Activated CD4-positive, alpha-beta memory T cell treated with anti-CD3 and anti-CD28 coated beads, Interleukin-2, amount 10 ng/mL, durations not matched to agents 7 days and 5 days (primary cell): ENCODE measurements around the gene PEAR1. TPM values are rescaled to one million over a fixed set of nuclear protein-coding genes. Genes with fewer than 3 reads are reported as not detected.

Experiments used
- CTCF ChIA-PET: fragments of 350-600 bp; sonication (Branson Sonifier 250); formaldehyde crosslinking; loops from one replicate; lab custom pipeline; 2021; ENCODE audit warnings: antibody characterized with exemption, inconsistent platforms; lab: Charles Lee
- POLR2A ChIA-PET: fragments of 350-600 bp; sonication (Branson Sonifier 250); formaldehyde crosslinking; loops from one replicate; lab custom pipeline; 2021; ENCODE audit warnings: antibody characterized with exemption; lab: Charles Lee
- DNase-seq: peaks from one replicate; pipeline ENCODE4 v3.0.0-alpha.2; 2020
- H3K27ac Mint-ChIP-seq: one replicate; pipeline ENCODE4 v1.8.0; 2021; ENCODE audit warnings: mild to moderate bottlenecking, mixed read lengths
- H3K27me3 Mint-ChIP-seq: one replicate; pipeline ENCODE4 v1.8.0; 2021; ENCODE audit warnings: mixed read lengths
- H3K36me3 Mint-ChIP-seq: one replicate; pipeline ENCODE4 v1.8.0; 2021; ENCODE audit warnings: low read depth, mixed read lengths
- H3K4me1 Mint-ChIP-seq: one replicate; pipeline ENCODE4 v1.8.0; 2021; ENCODE audit warnings: mixed read lengths
- H3K4me3 Mint-ChIP-seq: one replicate; pipeline ENCODE4 v1.8.0; 2021; ENCODE audit warnings: mild to moderate bottlenecking, mixed read lengths
- H3K9me3 Mint-ChIP-seq: one replicate; pipeline ENCODE4 v1.8.0; 2021; ENCODE audit warnings: mixed read lengths
- total RNA-seq, 2 experiments: library from RNA; stranded (reverse); gene quantifications; one replicate each; pipeline ENCODE4 v1.2.3, GENCODE V29; 2021

The PEAR1 gene
- total RNA-seq, 2 experiments from 2014 or later, result 0.05 TPM; not detected in 1

GRCh38 chr1:156860628-156861423 is 32.7 kb upstream of the PEAR1 start, which contains the start of gene NTRK1:
NTRK1 (plus strand) TSS chr1:156860865; CDS start chr1:156860935, 70 bp downstream.
- ChIA-PET POLR2A (interaction anchor here (1.0 to 4.9 kb wide), 13 partner anchors 12 to 133 kb away, joined by 3 to 52 read pairs (median 9); partner anchors contain the start of genes HDGF, ISG20L2, METTL25B and PRCC), CTCF (interaction anchor here (0.5 to 8.3 kb wide), 28 partner anchors 8 to 200 kb away, joined by 3 to 238 read pairs (median 7); partner anchors contain the start of genes CRABP2, HDGF, ISG20L2 and METTL25B)
- Mint-ChIP-seq H3K4me1 (peaks cover 59% of the 10 kb centered on the region), H3K36me3 (no peaks in the 10 kb centered on the region), H3K27ac (no peak within 1 kb of the TSS), H3K4me3 (peak within 1 kb of the TSS; percentile 74), H3K27me3 (peaks cover 71% of the 10 kb centered on the region), H3K9me3 (no peaks in the 10 kb centered on the region)
- DNase-seq, result peak; percentile 64

- H3K4me3 Mint-ChIP-seq, result no peak overlapping the region
- H3K27ac Mint-ChIP-seq, result no peak overlapping the region
- CTCF ChIA-PET, result interaction anchor here (0.9 to 8.3 kb wide), 7 partner anchors 26 to 135 kb away, joined by 4 to 238 read pairs (median 73); partner anchors contain the start of genes ISG20L2, METTL25B and PRCC
- H3K9me3 Mint-ChIP-seq, result no peaks in the 10 kb centered on the region
- no peak for DNase-seq
- POLR2A ChIA-PET, result interaction anchor here (1.1 to 4.9 kb wide), 5 partner anchors 18 to 135 kb away, joined by 3 to 52 read pairs (median 8); partner anchors contain the start of genes ISG20L2 and METTL25B
- no peaks in the 10 kb centered on the region for H3K36me3 Mint-ChIP-seq
- H3K4me1 Mint-ChIP-seq, result peaks cover 72% of the 10 kb centered on the region
- H3K27me3 Mint-ChIP-seq, result peaks cover 56% of the 10 kb centered on the region
These were observed 30.9 kb upstream of the PEAR1 start for GRCh38 chr1:156862584-156862983.

GRCh38 chr1:156862997-156863599 is 30.4 kb upstream of the PEAR1 start:
- H3K4me3 Mint-ChIP-seq, result peak overlapping the region; percentile 6
- peak overlapping the region; percentile 16 for H3K27ac Mint-ChIP-seq
- H3K27me3 Mint-ChIP-seq, result peaks cover 53% of the 10 kb centered on the region
- CTCF ChIA-PET, result interaction anchor here (0.9 to 8.3 kb wide), 5 partner anchors 27 to 136 kb away, joined by 4 to 238 read pairs (median 88); partner anchors contain the start of genes ISG20L2 and METTL25B
- POLR2A ChIA-PET, result interaction anchor here (1.1 to 4.9 kb wide), 5 partner anchors 18 to 136 kb away, joined by 3 to 52 read pairs (median 8); partner anchors contain the start of genes ISG20L2 and METTL25B
- H3K9me3 Mint-ChIP-seq, result no peaks in the 10 kb centered on the region
- DNase-seq, result no peak
- no peaks in the 10 kb centered on the region for H3K36me3 Mint-ChIP-seq
- H3K4me1 Mint-ChIP-seq, result peaks cover 76% of the 10 kb centered on the region

- Mint-ChIP-seq H3K9me3 (no peaks in the 10 kb centered on the region), H3K4me1 (peaks cover 74% of the 10 kb centered on the region), H3K27me3 (peaks cover 48% of the 10 kb centered on the region), H3K36me3 (no peaks in the 10 kb centered on the region), H3K27ac (no peak overlapping the region), H3K4me3 (peak overlapping the region; percentile 6)
- no peak for DNase-seq
- ChIA-PET CTCF (interaction anchor here (0.9 to 8.3 kb wide), 5 partner anchors 27 to 136 kb away, joined by 4 to 238 read pairs (median 88); partner anchors contain the start of genes ISG20L2 and METTL25B), POLR2A (interaction anchor here (0.7 to 4.9 kb wide), 4 partner anchors 47 to 136 kb away, joined by 3 to 52 read pairs (median 24); partner anchors contain the start of genes ISG20L2, METTL25B and SH2D2A)
These were observed 29.9 kb upstream of the PEAR1 start for GRCh38 chr1:156863631-156864030.

GRCh38 chr1:156864796-156865195 is 28.7 kb upstream of the PEAR1 start:
- H3K4me1 Mint-ChIP-seq, result peaks cover 66% of the 10 kb centered on the region
- H3K4me3 Mint-ChIP-seq, result no peak overlapping the region
- H3K36me3 Mint-ChIP-seq, result no peaks in the 10 kb centered on the region
- DNase-seq, result no peak
- ChIA-PET CTCF (interaction anchor here (0.7 to 8.3 kb wide), 2 partner anchors 69 to 137 kb away, joined by 3 to 154 read pairs; partner anchors contain the start of genes ISG20L2 and METTL25B), POLR2A (interaction anchor here (1.2 kb wide), 1 partner anchor 113 kb away, joined by 3 read pairs; the partner anchor contains the start of gene HDGF)
- H3K9me3 Mint-ChIP-seq, result no peaks in the 10 kb centered on the region
- H3K27ac Mint-ChIP-seq, result no peak overlapping the region
- peaks cover 44% of the 10 kb centered on the region for H3K27me3 Mint-ChIP-seq

GRCh38 chr1:156865258-156865657 is 28.3 kb upstream of the PEAR1 start:
- no peak for DNase-seq
- Mint-ChIP-seq H3K36me3 (no peaks in the 10 kb centered on the region), H3K4me3 (no peak overlapping the region), H3K27me3 (peaks cover 41% of the 10 kb centered on the region), H3K4me1 (peaks cover 64% of the 10 kb centered on the region), H3K27ac (no peak overlapping the region), H3K9me3 (no peaks in the 10 kb centered on the region)
- CTCF ChIA-PET, result interaction anchor here (0.7 to 1.2 kb wide), 2 partner anchors 24 to 70 kb away, joined by 3 read pairs; no protein-coding TSS in a partner anchor
- POLR2A ChIA-PET, result interaction anchor here (1.2 kb wide), 2 partner anchors 64 to 114 kb away, joined by 3 to 4 read pairs; partner anchors contain the start of gene HDGF

- Mint-ChIP-seq H3K4me3 (no peak overlapping the region), H3K27me3 (peaks cover 41% of the 10 kb centered on the region), H3K9me3 (no peaks in the 10 kb centered on the region), H3K27ac (peak overlapping the region; percentile 61), H3K4me1 (peaks cover 67% of the 10 kb centered on the region), H3K36me3 (no peaks in the 10 kb centered on the region)
- POLR2A ChIA-PET, result interaction anchor here (1.2 kb wide), 2 partner anchors 64 to 114 kb away, joined by 3 to 4 read pairs; partner anchors contain the start of gene HDGF
- CTCF ChIA-PET, result interaction anchor here (0.6 to 1.2 kb wide), 3 partner anchors 24 to 176 kb away, joined by 3 to 4 read pairs (median 3); no protein-coding TSS in a partner anchor
- DNase-seq, result no peak
These were observed 27.7 kb upstream of the PEAR1 start for GRCh38 chr1:156865865-156866248.

- ChIA-PET CTCF (interaction anchor here (0.6 to 1.2 kb wide), 3 partner anchors 23 to 177 kb away, joined by 3 to 4 read pairs (median 3); no protein-coding TSS in a partner anchor), POLR2A (interaction anchor here (0.8 to 1.2 kb wide), 2 partner anchors 9 to 65 kb away, joined by 3 to 4 read pairs; no protein-coding TSS in a partner anchor)
- no peaks in the 10 kb centered on the region for H3K9me3 Mint-ChIP-seq
- no peaks in the 10 kb centered on the region for H3K36me3 Mint-ChIP-seq
- H3K4me3 Mint-ChIP-seq, result no peak overlapping the region
- DNase-seq, result peak; percentile 26
- peaks cover 69% of the 10 kb centered on the region for H3K4me1 Mint-ChIP-seq
- H3K27me3 Mint-ChIP-seq, result peaks cover 41% of the 10 kb centered on the region
- peak overlapping the region; percentile 61 for H3K27ac Mint-ChIP-seq
These were observed 27.1 kb upstream of the PEAR1 start for GRCh38 chr1:156866249-156866909.

- Mint-ChIP-seq H3K4me3 (no peak overlapping the region), H3K27ac (no peak overlapping the region), H3K36me3 (no peaks in the 10 kb centered on the region), H3K4me1 (peaks cover 49% of the 10 kb centered on the region), H3K27me3 (peaks cover 32% of the 10 kb centered on the region), H3K9me3 (no peaks in the 10 kb centered on the region)
- no peak for DNase-seq
- POLR2A ChIA-PET, result interaction anchor here (0.6 kb wide), 1 partner anchor 57 kb away, joined by 3 read pairs; no protein-coding TSS in a partner anchor
- CTCF ChIA-PET, result no interaction called here
These were observed 25.2 kb upstream of the PEAR1 start for GRCh38 chr1:156868341-156868740.

GRCh38 chr1:156869455-156869854 is 24.1 kb upstream of the PEAR1 start:
- ChIA-PET CTCF (interaction anchor here (1.1 to 1.6 kb wide), 3 partner anchors 9 to 180 kb away, joined by 3 to 6 read pairs (median 5); partner anchors contain the start of gene NTRK1), POLR2A (no interaction called here)
- no peak overlapping the region for H3K27ac Mint-ChIP-seq

GRCh38 chr1:156873659-156874058 is 19.9 kb upstream of the PEAR1 start:
- no peak overlapping the region for H3K27ac Mint-ChIP-seq
- H3K4me3 Mint-ChIP-seq, result no peak overlapping the region
- DNase-seq, result no peak
- ChIA-PET POLR2A (no interaction called here), CTCF (interaction anchor here (1.3 to 1.6 kb wide), 3 partner anchors 12 to 54 kb away, joined by 3 to 6 read pairs (median 4); no protein-coding TSS in a partner anchor)
- H3K9me3 Mint-ChIP-seq, result no peaks in the 10 kb centered on the region
- H3K4me1 Mint-ChIP-seq, result peaks cover 10% of the 10 kb centered on the region
- H3K27me3 Mint-ChIP-seq, result peaks cover 47% of the 10 kb centered on the region
- H3K36me3 Mint-ChIP-seq, result no peaks in the 10 kb centered on the region

More at GRCh38 chr1:156869455-156869854, 24.1 kb upstream of the PEAR1 start:
- peaks cover 26% of the 10 kb centered on the region for H3K27me3 Mint-ChIP-seq
- H3K9me3 Mint-ChIP-seq, result no peaks in the 10 kb centered on the region
- no peaks in the 10 kb centered on the region for H3K36me3 Mint-ChIP-seq
- no peak for DNase-seq
- H3K4me3 Mint-ChIP-seq, result no peak overlapping the region
- peaks cover 38% of the 10 kb centered on the region for H3K4me1 Mint-ChIP-seq
